Inflammatory macrophage (primary cell): ENCODE measurements around the gene HDGFL2.
A peak's percentile ranks its signal among the peaks of the same experiment; 100 is the strongest.

Experiments used
- DNase-seq, 2 donors: peaks; one replicate each; pipeline ENCODE4 v3.0.0-alpha.2; 2020 to 2022

The HDGFL2 gene

DNA sequence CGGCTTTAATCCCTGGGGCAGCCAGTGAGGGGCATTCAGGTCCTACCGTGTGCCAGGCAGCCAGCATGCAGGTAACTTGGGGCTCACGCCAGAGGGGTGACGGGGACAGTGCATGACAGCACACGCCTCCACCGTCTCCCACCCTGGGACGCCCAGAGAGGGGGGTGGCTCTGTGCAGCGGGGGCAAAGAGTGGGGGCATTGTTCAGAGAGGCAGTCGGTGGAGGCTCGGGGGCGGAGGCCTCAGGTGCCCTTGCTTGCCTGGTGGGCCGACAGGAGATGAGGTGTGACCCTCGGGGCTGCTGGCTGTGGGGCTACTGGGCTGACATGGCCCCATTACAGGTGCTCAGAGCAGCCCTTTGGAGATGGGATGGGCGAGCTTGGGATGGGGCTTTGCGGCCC, 27.8 kb downstream of the HDGFL2 start:
- no peak for DNase-seq

DNA sequence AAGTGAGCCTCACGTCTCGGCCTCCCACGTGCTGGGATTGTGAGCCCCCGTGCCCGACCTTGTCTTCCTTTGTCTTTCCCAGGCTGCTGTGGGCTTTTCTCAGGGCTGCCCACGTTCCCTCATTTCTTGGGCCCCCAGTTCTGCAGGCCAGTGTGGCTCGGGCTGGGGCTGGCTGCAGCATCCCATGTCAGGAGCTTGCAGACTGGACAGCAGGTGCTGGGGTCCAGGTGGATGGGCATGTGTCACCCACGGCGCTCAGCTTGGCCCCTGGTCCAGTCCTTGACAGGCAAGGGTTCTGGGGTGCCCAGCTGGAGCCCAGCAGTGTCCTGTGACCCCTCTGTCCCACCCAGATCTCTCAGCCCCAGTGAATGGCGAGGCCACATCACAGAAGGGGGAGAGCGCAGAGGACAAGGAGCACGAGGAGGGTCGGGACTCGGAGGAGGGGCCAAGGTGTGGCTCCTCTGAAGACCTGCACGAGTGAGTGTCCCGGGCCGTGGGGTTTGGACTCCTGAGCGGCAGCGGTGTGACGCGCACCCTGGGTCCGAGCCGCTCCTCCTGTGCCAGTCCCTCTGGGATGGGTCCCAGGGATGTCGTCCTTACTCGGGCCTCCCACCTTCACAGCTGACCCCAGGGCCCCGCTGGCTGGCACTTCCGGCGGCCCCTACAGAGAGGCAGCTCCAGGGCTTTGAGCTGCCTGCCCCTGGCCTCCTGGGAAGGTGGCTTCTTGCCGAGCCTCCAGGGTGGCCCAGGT, 28.9 kb downstream of the HDGFL2 start:
- DNase-seq, result no peak

DNA sequence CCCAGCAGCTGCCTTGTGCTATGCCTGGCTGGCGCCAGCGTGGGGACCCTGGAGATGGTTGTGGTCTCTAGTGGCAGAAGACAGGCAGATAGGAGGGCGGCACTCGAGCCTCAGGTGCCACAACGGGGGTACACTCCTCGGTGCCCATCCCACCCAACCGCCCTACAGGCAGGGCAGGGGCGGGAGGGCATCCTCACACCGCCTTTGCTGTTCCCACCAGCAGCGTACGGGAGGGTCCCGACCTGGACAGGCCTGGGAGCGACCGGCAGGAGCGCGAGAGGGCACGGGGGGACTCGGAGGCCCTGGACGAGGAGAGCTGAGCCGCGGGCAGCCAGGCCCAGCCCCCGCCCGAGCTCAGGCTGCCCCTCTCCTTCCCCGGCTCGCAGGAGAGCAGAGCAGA, 29.6 kb downstream of the HDGFL2 start:
- no peak for DNase-seq

DNA sequence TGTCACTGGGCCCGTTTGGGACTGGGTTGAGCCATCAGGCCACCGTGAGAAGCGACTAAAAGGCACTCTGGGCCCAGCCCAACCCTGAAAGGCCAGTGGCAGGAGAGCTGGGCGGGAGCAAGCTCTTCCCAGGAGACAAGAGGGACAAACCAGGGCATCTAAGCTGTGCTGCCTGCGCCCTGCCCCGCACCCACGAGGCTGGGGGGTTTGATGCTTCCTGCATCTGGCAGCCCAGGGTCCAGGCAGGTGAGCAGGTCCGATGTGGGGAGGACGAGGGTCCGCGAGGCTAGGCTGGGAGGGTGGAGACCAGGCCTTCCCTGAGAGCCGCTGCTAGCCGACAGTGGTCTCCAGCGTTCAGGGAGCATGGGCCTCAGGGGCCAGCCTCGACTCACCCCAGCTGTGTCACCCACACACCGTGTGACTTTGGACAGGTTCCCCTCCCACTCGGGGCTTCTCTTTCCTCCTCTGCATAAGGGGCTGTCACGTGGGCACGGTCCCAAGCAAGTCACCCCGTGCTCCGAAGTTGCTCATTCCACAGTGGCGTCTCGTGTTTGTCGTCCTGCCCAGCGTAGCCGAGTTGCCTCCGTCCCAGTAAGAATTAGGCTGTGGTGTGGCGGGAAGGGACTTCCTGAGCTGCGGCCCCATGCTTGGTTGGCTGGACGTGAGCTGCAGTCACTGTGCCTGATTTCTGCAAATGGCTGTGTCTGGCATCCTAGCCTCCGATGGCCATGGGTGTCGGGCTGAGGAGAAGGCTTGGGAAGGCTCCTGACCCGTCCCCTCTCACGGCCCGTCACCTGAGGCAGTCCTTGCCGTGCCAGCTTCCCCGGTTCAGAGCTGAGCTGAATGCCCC, 30.4 kb downstream of the HDGFL2 start:
- DNase-seq, result peak in 1 of 2 donors; percentile 28

DNA sequence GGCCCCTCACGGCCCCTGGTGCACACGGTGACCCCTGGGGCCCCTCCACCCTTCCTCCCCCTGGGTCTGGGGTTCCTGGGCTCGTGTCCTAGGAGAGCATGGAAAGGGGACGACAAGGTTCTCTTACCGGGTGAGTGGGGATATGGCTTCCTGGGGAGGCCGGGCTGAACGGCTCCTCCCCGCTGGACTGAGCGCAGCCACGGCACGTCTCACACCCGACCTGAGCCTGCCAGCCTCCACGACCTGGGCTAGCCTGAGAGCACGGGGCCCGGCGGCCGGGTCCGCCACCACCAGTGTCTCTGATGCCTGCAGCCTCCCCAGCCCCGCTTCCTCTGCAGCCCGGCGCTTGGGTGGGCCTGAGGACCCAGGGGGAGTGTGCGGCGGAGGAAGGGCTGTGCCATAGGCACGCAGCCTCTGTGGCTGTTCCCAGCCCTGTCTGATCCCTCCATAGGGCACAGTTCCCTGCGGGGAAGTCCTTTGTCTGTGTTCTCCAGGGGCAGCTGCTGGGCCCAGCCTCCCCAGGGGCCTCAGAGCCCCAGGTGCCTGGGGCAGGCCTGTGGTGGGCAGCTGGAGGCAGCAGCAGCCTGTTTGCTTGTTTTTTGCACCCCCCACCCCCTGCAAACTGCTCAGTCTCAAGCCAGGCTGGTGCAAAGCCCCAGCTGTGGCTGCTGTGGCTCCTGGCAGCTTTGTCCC, 31.2 kb downstream of the HDGFL2 start:
- DNase-seq, result no peak

DNA sequence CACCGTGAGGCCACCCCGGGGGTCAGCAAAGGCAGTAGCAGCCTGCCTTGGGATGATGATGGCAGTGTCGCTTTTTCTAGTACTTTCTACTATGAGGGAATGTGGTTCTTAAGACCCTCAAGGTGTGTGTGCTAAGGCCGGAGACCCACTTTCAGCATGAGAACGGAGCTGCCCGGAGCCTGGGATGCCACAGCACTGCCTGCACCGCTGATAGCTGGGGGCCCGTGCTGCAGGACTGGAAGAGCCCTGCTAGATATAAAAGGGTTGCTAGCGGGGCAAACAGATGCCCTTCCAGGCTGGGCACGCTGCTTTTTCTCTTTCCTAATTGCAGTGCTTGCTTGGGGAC, 31.7 kb downstream of the HDGFL2 start:
- no peak for DNase-seq

DNA sequence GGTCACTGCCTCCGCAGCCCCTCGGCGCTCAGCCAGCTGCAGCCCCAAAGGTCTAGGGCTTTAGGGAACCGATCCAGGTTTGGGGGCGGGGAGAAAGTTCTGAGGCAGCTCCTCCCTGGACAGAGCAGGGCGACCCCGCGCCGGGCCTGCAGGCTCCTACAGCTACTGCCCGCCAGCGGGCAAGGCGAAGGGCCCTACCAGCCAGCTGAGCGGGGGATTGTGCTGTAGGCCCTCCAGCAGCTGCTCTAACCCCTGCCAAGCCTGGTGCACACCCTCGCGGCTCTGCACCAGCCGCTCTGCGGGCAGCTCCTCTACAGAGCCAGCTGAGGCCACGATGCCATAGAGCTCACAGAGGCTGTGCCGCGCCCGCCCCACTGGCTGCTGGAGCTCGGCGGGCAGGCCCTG, 32.2 kb downstream of the HDGFL2 start:
- no peak for DNase-seq

DNA sequence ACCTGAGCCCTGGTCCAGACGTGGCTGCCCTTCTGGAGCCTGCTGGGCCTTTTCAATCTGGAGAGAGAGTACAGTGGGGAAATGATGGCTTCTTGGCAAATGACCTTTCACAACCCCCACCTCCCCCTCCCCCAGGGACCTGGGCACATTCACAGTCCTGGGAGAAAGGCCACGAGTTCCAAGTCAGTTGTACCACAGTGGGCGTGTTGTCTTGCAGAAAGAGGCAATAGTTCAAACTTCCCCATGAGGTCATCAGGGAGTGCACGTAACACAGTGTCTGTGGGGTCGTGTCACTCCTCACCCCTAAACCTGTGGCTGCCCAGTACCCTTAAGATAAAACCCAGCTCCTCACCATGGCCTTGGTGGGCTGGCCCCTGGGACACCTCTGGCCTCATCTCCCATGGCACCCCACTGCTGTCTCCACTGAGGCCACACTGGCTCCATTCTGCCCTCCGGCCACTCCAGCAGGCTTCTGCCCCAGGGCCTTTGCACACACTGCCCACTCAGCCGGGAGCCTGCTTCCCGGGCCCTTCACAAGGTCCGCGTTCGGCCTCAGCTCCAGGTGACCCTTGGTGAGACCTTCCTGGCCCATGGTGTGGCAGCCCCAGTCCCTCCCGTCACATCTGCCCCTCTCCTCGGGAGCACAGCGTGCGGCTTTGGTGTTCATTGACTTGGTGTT, 32.9 kb downstream of the HDGFL2 start:
- DNase-seq, result peak; percentile 83 to 97

DNA sequence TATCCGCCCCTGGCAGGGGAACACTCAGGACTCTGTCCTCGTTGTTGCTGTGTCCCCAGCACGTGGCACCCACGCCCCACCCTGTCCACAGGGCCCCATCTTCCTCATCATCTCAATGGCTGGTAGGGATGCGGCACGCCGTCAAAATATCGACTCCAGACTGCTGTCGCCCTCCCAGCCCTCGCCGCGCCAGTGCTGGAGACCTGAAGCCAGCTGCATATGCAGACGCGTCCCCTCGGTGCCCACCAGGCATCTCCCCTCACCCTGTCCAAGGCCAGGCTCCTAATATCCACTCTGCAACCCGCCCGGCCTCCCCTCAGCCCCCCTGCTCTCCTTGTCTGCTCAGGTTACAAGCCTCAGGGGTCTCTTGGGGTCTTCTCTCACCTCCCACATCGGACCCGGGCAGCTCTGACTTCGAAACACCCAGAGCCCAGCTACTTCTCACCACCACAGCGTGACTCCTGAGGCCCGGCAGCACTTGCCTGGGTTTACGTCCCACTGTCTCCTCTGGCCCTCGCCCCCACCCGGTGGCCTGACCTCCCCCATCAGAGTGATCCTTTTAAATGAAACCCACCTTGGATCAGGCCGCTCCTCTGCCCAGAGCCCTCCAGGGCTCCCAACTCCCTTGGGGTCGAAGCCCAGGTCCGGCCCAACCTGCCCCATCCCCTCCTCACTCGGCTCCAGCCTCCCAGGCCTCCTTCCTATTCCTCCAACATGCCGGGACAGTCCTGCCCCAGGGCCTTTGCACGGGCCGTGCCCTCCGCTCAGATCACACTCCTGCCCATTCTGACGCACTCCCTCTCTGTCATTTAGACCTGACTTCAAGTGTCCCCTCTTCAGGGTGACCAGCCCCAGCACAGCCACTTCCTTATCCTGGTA, 33.7 kb downstream of the HDGFL2 start:
- DNase-seq, result no peak

DNA sequence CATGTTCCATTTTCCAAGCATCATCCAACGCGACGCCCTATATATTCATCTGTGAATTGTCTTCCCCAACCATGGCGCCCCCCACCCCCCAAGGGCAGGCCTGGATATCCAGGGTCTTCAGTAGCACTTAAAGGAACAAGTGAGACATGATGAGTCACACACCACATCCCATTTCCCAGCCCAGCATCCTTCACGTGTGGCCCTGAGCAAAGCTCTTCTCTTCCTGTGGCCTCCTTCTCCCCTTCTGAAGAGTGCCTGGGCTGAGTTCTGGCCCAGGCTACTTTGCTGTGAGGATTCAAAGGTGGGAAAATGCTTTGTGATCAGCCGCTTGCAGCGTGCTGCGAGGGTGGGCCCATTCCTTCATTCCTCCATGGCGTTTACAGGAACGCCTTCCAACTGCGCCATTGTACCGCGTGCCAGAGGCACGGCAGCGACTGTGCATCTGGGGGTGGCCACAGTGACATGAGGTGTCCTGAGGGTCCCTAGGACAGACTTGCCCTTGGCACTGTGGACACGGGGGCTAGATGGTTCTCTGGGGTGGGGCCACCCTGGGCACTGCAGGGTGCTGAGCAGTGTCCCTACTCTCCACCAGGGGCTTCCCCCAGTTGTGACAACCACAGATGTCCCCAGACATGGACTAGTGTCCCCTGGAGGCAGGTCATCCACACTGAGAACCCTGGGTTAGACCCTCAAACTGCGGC, 34.5 kb downstream of the HDGFL2 start:
- DNase-seq, result peak; percentile 35 to 66

DNA sequence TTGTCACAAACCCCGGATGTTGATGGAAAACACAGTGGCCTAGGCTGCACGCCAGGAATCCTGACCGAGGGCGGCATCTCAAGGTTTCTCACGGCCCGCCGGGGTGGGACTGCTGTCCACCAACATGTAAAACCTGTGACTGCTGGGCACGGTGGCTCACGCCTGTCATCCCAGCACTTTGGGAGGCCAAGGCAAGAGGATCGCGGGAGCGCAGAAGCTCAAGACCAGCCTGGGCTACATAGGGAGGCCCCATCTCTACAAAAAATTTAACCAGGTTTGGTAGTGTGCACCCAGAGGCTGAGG, 35.0 kb downstream of the HDGFL2 start:
- DNase-seq, result no peak

DNA sequence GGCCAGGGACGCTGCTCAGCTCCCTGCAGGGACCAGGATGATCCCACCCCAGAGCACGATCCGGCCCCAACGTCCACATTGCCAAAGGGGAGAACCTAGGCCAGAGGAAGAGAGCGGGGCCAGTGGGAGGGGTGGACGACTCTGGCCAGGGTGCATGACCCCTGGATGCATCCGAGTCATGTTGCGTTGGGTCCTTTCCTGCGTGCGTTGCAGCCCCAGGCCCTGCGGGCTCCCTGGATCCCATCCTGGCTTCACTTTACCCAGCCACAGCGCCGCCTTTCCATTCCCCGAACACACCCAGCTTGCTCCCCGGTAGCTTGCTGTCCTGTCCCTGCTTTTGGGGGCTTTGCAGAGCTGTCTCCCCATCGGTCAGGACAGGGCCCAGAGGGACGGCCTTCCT, 35.7 kb downstream of the HDGFL2 start:
- no peak for DNase-seq

DNA sequence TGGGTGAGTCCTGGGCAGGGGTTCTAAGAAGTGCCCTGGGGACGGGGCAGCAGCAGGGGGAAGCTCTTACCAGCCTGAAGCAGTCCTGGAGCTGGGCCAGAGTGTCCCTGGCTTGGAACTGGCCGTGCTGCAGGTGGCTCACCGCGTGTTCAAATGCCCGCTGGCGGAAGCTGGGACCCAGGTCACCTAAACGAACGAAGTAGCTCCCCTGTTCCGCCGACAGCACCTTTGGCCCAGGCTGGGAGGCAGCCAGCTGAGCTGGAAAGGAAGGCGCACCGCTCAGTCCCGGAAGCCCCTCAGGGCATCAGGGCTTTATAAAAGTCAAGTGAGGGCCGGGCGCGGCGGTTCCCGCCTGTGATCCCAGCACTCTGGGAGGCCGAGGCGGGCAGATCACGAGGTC, 36.6 kb downstream of the HDGFL2 start:
- DNase-seq, result no peak

DNA sequence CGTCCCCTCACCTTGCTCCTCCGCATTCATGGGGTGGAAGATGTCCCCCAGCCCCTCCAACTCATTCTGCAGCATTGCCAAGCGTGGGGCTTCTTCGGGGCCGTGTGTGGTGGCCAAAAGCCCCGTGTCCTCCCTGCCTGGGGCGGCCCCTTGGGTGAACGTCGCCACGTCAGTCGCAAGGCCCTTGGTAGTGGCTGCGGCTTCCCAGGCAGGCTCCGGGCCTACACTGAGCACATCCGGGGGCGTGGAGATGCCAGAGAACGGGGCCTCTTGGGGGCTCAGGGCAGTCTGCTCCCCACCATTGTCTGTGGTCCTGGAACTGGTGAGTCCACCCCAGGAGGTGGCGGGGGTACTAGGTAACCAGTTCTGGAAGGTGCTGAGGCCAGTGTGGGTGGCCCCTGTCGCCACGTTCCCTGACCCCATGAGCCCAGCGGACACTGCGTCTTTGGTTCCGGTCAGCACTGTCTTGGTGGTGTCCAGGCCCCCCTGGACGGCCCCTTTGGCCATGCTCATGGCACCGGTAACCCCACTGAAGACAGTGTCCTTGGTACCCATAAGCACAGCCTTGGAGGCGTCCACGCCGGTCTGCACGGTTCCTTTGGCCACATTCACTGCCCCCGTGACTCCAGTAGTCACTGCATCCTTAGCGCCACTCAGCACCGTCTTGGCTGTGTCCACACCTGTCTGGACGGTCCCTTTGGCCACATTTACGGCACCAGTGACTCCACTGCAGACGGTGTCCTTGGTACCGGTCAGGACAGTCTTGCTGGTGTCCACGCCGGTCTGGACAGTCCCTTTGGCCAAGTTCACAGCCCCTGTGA, 38.5 kb downstream of the HDGFL2 start:
- DNase-seq, result no peak

DNA sequence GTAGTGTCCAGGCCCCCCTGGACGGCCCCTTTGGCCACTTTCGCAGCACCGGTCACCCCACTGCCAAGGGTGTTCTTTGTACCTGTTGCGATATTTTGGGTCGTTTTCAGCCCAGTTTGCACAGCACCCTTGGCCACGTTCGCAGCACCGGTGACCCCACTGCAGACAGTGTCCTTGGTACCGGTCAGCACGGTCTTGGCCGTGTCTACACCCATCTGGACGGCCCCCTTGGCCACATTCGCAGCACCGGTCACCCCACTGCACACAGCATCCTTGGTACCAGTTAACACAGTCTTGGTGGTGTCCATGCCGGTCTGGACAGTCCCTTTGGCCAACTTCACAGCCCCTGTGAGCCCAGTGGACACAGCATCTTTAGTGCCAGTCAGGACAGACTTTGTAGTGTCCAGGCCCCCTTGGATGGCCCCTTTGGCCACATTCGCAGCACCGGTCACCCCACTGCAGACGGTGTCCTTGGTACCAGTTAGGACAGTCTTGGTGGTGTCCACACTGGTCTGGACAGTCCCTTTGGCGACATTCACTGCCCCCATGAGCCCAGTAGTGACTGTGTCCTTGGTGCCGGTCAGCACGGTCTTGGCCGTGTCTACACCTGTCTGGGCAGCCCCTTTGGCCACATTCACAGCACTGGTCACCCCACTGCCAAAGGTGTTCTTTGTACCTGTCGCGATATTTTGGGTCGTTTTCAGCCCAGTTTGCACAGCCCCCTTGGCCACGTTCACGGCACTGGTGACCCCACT, 39.4 kb downstream of the HDGFL2 start:
- DNase-seq, result no peak

DNA sequence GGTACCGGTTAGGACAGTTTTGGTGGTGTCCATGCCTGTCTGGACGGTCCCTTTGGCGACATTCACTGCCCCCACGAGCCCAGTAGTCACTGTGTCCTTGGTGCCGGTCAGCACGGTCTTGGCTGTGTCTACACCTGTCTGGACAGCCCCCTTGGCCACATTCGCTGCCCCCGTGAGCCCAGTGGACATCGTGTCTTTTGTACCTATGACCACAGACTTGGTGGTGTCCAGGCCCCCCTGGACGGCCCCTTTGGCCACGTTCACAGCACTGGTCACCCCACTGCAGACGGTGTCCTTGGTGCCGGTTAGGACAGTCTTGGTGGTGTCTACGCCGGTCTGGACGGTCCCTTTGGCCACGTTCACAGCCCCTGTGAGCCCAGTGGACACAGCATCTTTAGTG, 40.0 kb downstream of the HDGFL2 start:
- no peak for DNase-seq

DNA sequence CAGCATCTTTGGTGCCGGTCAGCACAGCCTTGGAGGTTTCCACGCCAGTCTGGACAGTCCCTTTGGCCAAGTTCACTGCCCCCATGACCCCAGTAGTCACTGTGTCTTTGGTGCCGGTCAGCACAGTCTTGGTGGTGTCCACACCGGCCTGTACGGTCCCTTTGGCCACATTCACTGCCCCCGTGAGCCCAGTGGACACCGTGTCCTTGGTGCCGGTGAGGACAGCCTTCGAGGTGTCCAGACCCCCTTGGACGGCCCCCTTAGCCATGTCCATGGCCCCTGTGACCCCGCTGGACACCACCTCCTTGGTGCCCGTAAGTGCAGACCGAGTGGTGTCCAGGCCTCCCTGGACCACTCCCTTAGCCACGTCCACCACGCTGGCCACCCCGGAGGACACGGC, 41.2 kb downstream of the HDGFL2 start:
- no peak for DNase-seq

DNA sequence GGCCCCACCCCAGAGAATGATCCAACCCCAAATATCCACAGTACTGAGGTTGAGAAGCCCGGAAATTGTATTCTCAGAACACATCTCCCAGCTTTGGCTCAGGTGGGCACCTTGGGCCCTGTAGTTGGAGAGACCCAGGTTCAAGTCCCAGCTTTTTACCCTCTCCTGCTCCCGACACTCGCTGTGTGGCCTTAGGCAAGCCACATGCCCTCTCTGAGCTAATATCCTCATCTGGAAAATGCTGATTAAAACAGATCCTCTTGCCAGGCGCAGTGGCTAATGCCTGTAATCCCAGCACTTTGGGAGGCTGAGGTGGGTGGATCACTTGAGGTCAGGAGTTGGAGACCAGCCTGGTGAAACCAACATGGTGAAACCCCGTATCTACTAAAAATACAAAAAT, 43.6 kb downstream of the HDGFL2 start:
- DNase-seq, result no peak

DNA sequence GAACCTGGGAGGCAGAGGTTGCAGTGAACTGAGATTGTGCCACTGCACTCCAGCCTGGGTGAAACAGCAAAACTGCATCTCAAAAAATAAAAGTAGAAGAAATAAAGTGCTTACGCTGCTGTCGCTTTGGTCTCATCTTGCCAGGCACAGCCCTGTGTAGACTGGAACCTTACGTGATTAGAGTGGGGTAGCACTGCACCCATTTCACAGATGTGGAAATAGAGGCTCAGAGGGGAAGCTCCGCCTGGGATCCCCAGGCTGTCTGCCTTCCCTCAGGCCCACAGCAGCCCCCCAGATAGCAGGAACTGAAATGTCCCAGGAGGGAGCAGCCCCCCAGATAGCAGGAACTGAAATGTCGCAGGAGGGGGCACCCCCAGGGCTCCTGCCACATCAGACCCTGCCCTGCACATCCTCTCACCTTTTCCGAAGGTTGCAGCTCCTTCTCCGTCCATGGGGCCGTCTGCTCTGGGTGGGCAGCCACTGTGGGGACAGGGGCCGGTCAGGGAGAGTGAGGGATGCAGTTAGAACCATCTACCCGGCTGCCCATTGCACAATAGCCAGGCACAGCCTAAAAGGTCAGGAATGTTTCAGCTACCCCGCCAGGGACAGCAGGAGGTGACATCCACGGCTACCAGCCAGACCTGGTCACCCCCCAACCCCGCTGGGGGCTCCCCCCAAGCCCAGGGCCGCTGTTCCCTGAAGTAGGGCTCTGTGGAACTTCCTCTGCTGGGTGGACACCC, 44.3 kb downstream of the HDGFL2 start:
- no peak for DNase-seq
